T-helper 2 cell treated with Interferon-gamma antibody and Interleukin-4, amounts not matched to agents 100 ng/mL and 5 ng/mL, for 36 hours (primary cell): Measurements from ENCODE around the gene KISS1. TPM values are rescaled to one million over a fixed set of nuclear protein-coding genes. Genes with fewer than 3 reads are reported as not detected.

ENCODE experiments used
- intact Hi-C: fragments of 100-400 bp; cut with micrococcal nuclease; formaldehyde crosslinking; loops from one replicate; pipeline ENCODE4 v1.15.1; 2023
- total RNA-seq: library from RNA; stranded (reverse); gene quantifications from 2 replicates; pipeline ENCODE4 v1.2.3, GENCODE V29; 2022

Gene KISS1
- total RNA-seq, 1 donor from 2014 or later = not detected

DNA sequence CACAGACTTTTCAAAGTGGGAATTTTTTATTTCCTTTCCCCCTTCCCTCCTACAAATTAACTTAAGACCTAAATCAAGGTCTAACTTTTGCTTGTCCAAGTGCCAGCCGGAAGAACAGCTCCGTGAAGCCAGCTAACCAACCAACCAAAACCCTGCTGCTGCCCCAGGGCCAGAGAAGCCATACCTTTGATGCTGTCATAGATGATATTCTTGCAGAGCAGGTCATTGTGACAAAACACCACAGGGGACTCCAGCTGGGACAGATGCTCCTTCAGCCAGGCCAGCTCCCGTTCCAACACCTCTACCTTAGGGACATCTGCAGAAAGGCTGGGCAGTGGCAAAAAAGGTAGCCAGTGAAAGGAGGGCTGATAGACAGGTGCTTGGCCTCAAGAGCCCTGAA lies 55.2 kb downstream of the KISS1 start:
- intact Hi-C loops = no loop called here

Other genes with a start within 250 kb of the KISS1 start
- gene SOX13, start 123.4 kb downstream of the KISS1 start, total RNA-seq = 0.50 and 0.68 TPM in 2 replicates
- 0.16 TPM in 1 of 2 replicates, not detected in the other for gene ETNK2, start 44.4 kb downstream of the KISS1 start, total RNA-seq
- not detected in 2 replicates for gene REN, start 30.2 kb downstream of the KISS1 start, total RNA-seq
- not detected in 2 replicates for gene GOLT1A, start 17.5 kb upstream of the KISS1 start, total RNA-seq
- 0.09 and 0.23 TPM in 2 replicates for gene PLEKHA6, start 163.4 kb upstream of the KISS1 start, total RNA-seq
- gene PPP1R15B, start 215.3 kb upstream of the KISS1 start, total RNA-seq = 62.9 and 65.5 TPM in 2 replicates